OCI-LY1 (cell line): Measurements from ENCODE around the gene IL15.

Experiments used
- H2AFZ ChIP-seq: fragments of 200-600 bp; sonication (generic), shearing (Covaris generic); 2 replicates; pipeline ENCODE4 v1.6.0; 2014; ENCODE audit warnings: antibody characterized with exemption, mild to moderate bottlenecking, low read length
- H3F3A ChIP-seq: fragments of 200-600 bp; sonication (generic), shearing (Covaris generic); 2 replicates; pipeline ENCODE4 v1.6.0; 2014; ENCODE audit warnings: mild to moderate bottlenecking, antibody characterized with exemption, low read length, moderate library complexity; ENCODE audit not compliant: insufficient read depth
- H3K27ac ChIP-seq: fragments of 200-600 bp; sonication (generic); 2 replicates; pipeline ENCODE4 v1.5.1; 2014; ENCODE audit warnings: low read length, mixed run types, mild to moderate bottlenecking, low read depth; ENCODE audit not compliant: poor library complexity, severe bottlenecking
- H3K27me3 ChIP-seq: fragments of 200-600 bp; sonication (generic); 2 replicates; pipeline ENCODE4 v1.6.0; 2014; ENCODE audit warnings: antibody characterized with exemption, mild to moderate bottlenecking, low read length, moderate library complexity; ENCODE audit not compliant: insufficient read depth
- H3K36me3 ChIP-seq: fragments of 200-600 bp; sonication (generic); 2 replicates; pipeline ENCODE4 v1.6.1; 2014; ENCODE audit warnings: mild to moderate bottlenecking, antibody characterized with exemption, low read length, moderate library complexity, mixed read lengths; ENCODE audit not compliant: insufficient read depth
- H3K4me1 ChIP-seq: fragments of 200-600 bp; sonication (generic); 2 replicates; pipeline ENCODE4 v1.5.1; 2014; ENCODE audit warnings: mild to moderate bottlenecking, low read length, moderate library complexity; ENCODE audit not compliant: insufficient read depth, severe bottlenecking
- H3K4me2 ChIP-seq: fragments of 200-600 bp; sonication (generic), shearing (Covaris generic); 2 replicates; pipeline ENCODE4 v1.6.1; 2014; ENCODE audit warnings: low read length
- H3K4me3 ChIP-seq: fragments of 200-600 bp; sonication (generic); 2 replicates; pipeline ENCODE4 v1.5.1; 2014; ENCODE audit warnings: low read length, low read depth, mild to moderate bottlenecking, mixed read lengths; ENCODE audit not compliant: poor library complexity, severe bottlenecking
- H3K79me2 ChIP-seq: fragments of 200-600 bp; shearing (Covaris generic); 2 replicates; pipeline ENCODE4 v1.6.1; 2016; ENCODE audit warnings: mixed run types, low read length, mixed read lengths; ENCODE audit not compliant: insufficient read depth
- H3K9ac ChIP-seq: fragments of 200-600 bp; sonication (generic), shearing (Covaris generic); 2 replicates; pipeline ENCODE4 v1.6.1; 2014; ENCODE audit warnings: mild to moderate bottlenecking, low read length, mixed read lengths
- H3K9me2 ChIP-seq: fragments of 200-600 bp; sonication (generic), shearing (Covaris generic); 2 replicates; pipeline ENCODE4 v1.6.1; 2014; ENCODE audit warnings: low read depth, mild to moderate bottlenecking, low read length, mixed read lengths
- H3K9me3 ChIP-seq: fragments of 200-600 bp; shearing (Covaris generic); 2 replicates; pipeline ENCODE4 v1.6.1; 2014; ENCODE audit warnings: low read length, mixed read lengths
- H4K20me1 ChIP-seq: fragments of 200-600 bp; sonication (generic), shearing (Covaris generic); 2 replicates; pipeline ENCODE4 v1.6.0; 2016; ENCODE audit warnings: mild to moderate bottlenecking, low read length; ENCODE audit not compliant: insufficient read depth
- CTCF ChIP-seq: fragments of 200-600 bp; sonication (generic), shearing (Covaris generic); IDR thresholded peaks from 2 replicates; pipeline ENCODE4 v1.5.1; 2017; ENCODE audit warnings: mild to moderate bottlenecking, antibody characterized with exemption, low read length, moderate library complexity, mixed read lengths
- EZH2 ChIP-seq: fragments of 200-600 bp; sonication (generic), shearing (Covaris generic); IDR thresholded peaks from 2 replicates; pipeline ENCODE4 v1.8.0; 2017; ENCODE audit warnings: borderline replicate concordance, mixed run types, mild to moderate bottlenecking, antibody characterized with exemption, low read length, moderate library complexity, mixed read lengths

The IL15 gene

DNA sequence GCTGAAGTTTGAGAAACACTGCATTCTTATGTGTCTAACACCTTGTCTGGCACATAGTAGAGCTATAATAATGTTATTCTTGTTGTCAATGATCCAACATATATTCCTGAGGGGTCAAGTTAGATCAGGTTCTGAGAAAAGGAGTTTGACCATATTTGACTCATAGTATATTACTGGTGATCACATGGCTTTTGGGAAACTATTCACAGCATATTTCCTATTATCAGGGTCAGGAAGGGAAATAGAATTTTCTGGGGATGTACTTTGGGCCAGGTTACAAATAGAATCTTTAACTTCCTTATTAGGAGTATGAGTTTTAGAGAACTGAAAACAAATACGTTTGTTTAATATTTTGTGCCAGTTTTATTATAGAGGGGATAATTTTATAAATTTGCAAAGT, 11.6 kb downstream of the IL15 start:
- Histone ChIP-seq H3K9me2 (no peaks in the 10 kb centered on the region), H3K79me2 (no peaks in the 10 kb centered on the region), H3K9ac (no peak overlapping the region), H4K20me1 (no peaks in the 10 kb centered on the region), H3K9me3 (no peaks in the 10 kb centered on the region), H3K4me1 (no peaks in the 10 kb centered on the region), H2AFZ (no peak overlapping the region), H3K36me3 (no peaks in the 10 kb centered on the region), H3F3A (no peaks in the 10 kb centered on the region), H3K27ac (no peak overlapping the region), H3K27me3 (no peaks in the 10 kb centered on the region), H3K4me2 (no peak overlapping the region), H3K4me3 (no peak overlapping the region)
- TF ChIP-seq CTCF (no peak), EZH2 (no peak)

- Histone ChIP-seq H3K27me3 (no peaks in the 10 kb centered on the region), H3F3A (no peaks in the 10 kb centered on the region), H3K4me1 (no peaks in the 10 kb centered on the region), H3K9me2 (no peaks in the 10 kb centered on the region), H3K9ac (no peak overlapping the region), H3K79me2 (no peaks in the 10 kb centered on the region), H3K9me3 (no peaks in the 10 kb centered on the region), H4K20me1 (no peaks in the 10 kb centered on the region), H3K27ac (no peak overlapping the region), H3K4me3 (no peak overlapping the region), H2AFZ (no peak overlapping the region), H3K4me2 (no peak overlapping the region), H3K36me3 (no peaks in the 10 kb centered on the region)
- TF ChIP-seq CTCF (no peak), EZH2 (no peak)
These were observed 15.9 kb downstream of the IL15 start for GRCh38 chr4:141652161-141652778.

DNA sequence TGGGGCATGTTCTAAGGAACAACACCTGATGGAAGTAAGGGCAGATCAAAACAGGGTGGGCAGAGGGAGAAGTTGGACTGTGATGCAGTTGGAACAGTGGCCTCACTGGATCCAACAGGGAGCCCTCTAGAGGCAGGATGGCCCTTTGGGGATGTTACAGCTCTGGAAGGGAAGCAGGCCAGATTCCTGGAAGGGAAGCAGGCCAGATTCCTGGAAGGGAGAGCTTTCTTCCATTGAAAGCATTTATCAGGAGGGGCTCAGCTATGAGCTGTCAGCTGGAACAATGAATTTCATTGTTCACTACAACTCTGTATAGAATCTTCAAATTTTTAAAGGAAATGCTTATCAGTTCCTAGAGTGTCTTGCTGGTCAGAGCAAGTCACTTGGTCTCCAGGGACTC, 17.7 kb downstream of the IL15 start:
- TF ChIP-seq CTCF: no peak
- no peak for TF ChIP-seq EZH2
- H2AFZ ChIP-seq: no peak overlapping the region
- H3K4me1 ChIP-seq: no peaks in the 10 kb centered on the region

More for the DNA sequence above, 17.7 kb downstream of the IL15 start:
- Histone ChIP-seq H3K36me3 (no peaks in the 10 kb centered on the region), H3F3A (no peaks in the 10 kb centered on the region), H3K79me2 (no peaks in the 10 kb centered on the region), H3K27ac (no peak overlapping the region), H3K27me3 (no peaks in the 10 kb centered on the region), H3K9me2 (no peaks in the 10 kb centered on the region), H4K20me1 (no peaks in the 10 kb centered on the region), H3K9ac (no peak overlapping the region), H3K9me3 (no peaks in the 10 kb centered on the region), H3K4me2 (no peak overlapping the region), H3K4me3 (no peak overlapping the region)
